GM18517 (cell line): ENCODE measurements around the gene ANKRD37.
"Not testable (repeated sequence)": the region's sequence is repeated elsewhere in the genome, so short reads cannot be mapped to it uniquely, and the experiment has no call there.

Experiments used
- ATAC-seq: cut with Tn5 transposase; IDR thresholded peaks from one replicate; pipeline ENCODE4 v1.9.1; 2021; ENCODE audit warnings: mild to moderate bottlenecking, moderate library complexity; ENCODE audit not compliant: unreplicated experiment

Gene ANKRD37, protein sequence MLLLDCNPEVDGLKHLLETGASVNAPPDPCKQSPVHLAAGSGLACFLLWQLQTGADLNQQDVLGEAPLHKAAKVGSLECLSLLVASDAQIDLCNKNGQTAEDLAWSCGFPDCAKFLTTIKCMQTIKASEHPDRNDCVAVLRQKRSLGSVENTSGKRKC

DNA sequence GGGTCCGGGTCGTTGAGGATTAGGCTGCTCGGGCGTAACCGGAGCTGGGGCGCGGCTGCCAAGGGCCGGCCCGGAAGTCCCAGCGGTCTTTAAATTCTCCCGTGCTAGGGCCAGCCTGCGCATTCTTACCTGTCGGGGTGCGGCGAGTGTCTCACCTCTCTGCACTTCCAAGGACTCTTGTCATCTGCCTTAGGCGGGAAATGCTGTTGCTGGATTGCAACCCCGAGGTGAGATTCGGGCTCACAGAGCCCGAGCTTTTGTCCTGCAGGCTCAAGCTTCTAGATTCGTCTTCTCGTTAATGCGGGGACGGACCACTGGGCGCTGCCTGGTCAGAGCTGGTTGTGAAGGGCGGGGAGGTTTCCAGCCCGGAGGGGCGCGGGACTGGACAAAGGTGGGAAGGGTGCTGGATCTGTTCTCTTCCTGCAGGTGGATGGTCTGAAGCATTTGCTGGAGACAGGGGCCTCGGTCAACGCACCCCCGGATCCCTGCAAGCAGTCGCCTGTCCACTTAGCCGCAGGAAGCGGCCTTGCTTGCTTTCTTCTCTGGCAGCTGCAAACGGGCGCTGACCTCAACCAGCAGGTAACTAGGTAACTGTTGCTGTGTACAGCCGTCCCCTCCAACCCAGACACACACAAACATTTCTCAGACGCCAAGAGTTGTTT is at the start of gene ANKRD37:
Gene ANKRD37, plus strand, starts transcription at position 118 of the 662 bp plus-strand sequence. Its CDS starts 83 bp downstream, at position 201.
- no peak for ATAC-seq

DNA sequence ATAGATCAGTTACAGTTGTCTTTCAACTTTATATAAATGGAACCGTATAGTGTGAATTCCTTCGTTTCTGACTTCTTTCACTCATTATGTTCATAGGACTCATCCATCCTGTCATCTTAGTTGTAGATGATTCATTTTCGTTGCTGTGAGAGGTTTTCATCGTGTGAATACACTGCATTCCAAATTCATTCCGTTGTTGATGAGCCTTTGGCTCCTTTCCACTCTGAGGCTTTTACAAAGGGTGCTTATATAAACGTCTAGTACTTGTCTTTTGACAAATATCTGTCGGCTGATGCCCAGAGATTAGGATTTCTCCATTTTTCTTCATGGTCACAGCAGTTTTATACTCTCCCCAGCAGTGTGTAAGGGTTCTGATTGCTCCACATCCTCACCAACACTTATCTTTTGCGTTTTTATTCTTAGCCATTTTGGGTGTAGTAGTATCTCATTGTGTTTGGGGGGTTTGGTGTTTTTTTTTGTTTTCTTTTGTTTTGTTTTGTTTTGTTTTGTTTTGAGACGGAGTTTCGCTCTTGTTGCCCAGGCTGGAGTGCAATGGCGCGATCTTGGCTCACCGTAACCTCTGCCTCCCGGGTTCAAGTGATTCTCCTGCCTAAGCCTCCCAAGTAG is 49.6 kb upstream of the ANKRD37 start:
- no peak for ATAC-seq

DNA sequence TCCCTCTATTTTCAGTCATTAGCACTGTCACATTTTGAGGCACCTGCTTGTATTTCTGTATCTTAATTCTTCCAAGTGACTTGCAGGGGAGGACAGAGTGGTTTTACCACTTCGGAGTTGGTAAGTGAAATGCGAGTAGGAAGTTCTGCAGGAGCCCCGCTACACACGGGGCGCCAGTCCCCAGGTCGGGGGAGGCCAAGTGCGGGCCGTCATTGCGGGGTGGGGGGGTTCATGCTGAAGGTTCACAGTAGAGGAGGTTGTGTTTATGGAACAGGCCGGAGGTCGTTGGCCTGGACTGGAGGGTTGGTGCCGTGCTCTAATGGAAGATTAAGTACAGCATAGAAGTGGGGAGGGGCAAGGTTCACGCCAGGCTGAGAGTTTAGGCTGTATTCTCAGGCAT is 45.0 kb upstream of the ANKRD37 start:
- ATAC-seq: no peak

GRCh38 chr4:185352202-185352601 is 44.4 kb upstream of the ANKRD37 start:
- ATAC-seq: no peak

DNA sequence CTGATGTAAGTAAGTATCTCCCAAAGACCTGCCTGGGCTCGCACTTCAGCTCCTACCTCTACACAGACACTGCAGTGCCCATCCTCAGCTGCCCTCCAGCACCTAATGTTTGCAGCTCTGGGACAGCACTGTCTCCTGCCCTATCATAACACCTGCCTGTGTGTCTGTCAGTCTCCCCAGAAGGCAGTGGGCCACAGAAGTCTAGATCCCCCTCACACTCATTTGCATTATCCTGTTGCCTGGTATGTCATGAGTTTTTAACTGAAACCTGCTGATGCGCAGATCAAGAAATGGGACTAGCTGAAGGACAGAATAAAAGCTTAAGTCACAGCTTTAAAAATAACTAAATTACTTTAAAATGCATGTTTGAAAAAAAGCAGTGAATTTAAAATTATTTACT is 43.9 kb upstream of the ANKRD37 start:
- no peak for ATAC-seq

DNA sequence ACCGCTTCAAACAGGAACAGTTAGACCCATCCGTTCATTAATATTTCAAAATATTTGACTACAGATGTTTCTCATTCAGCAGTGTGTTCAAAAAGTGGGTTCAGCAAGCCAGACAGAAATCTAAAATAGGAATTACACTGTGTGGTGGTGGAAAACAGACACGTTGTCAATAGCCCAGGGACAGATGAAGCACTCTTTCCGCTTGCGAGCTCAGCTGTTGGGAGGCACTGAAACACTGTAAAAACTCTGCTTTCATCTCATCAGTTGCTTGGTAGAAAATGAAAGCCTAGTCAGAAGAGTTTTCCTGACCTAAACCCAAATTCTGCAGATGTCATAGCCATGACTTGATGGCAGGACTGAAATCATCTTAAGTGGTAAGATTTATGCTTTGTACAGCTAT is 39.4 kb upstream of the ANKRD37 start:
- ATAC-seq: no peak

DNA sequence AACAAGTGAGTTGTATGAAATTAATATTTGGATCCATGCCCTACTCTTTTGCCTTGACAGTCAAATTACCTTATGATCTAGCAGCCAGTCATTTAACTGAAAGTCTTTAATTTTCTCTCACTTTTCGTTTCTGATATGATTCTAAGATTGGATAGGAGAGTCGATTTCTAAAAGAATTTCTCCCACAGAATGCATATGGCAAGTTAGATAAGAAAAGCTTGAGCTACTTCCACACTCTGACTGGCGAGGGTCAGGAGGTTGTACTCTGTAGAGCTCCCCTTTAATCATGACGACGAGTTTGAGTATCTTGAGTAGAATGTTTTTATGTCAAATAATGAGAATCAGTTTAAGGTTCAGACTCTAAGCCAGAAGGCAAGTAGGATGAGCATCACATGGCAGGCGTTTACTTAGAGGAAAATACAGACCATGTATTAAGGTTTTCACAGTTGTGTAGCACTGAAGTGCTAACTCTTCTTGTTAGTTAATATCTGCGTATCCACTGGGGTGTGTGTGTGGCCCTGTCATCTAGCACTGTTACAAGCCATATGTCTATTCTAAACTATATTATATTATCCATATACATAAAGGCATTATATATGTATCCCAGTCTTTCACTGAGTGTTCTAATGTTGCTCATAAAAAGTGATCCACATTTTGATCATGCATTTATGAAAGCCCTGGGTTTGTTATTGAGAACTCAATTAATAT is 38.8 kb upstream of the ANKRD37 start:
- ATAC-seq: no peak

DNA sequence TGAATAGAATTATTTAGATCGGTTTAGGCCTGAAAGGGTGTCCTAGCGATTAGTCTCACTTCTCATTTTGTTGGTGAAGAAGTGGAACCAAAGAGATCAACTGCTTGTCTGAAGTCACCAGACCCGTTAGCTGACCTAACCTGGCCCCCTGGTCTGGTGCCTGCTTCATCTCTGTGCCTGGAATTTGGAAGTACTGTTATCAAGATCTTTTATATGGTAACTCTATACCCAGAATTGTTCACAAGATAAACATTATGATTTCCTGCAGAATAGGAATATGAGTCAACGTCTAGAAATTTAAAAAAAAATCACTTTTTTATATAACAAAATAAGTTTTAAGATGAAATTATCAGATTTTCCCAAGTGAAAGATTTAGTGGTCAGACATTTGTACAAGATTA is 38.1 kb upstream of the ANKRD37 start:
- no peak for ATAC-seq

- no peak for ATAC-seq
Measured at GRCh38 chr4:185358959-185359358, 37.7 kb upstream of the ANKRD37 start.

GRCh38 chr4:185359767-185360446 is 36.7 kb upstream of the ANKRD37 start:
- no peak for ATAC-seq

- no peak for ATAC-seq
Measured at GRCh38 chr4:185361872-185362271, 34.8 kb upstream of the ANKRD37 start.

GRCh38 chr4:185362570-185362969 is 34.1 kb upstream of the ANKRD37 start:
- ATAC-seq: not testable (repeated sequence)

DNA sequence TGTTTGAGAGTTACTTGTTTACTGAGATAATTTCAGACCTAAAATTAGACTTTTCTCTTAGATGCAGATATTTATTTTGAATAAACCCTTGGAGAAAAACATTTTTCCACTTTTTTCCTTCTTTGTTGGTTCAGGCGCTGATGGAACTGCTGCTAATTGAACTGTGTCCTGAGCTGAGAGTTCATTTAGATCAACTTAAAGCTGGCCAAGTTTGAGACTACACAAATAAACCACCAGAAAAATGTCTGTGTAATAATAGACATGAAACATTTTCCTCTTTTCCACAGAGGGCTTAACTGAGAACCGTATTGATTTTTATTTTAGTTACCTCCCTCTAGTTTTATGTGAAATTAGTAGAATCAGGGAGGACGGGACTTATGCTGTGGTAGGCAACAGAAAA is 33.4 kb upstream of the ANKRD37 start:
- ATAC-seq: no peak

DNA sequence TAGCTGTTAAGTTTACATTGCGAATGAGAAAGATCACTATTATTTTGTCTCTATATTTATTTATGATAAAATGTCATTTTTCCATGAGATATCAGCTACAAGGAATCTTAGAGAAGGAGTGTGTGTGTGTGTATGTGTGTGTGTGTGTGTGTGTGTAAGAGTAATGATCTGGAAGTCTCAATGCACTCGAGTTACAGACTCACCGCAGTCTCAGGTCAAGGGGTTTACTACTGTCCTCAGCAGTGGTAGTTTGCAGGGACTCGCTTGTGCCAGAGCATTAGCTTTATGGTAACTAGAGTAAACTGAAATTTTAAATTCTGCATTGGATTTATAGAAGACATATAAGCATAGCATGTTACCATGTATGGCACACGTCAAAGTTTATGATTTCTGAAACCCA is 31.8 kb upstream of the ANKRD37 start:
- no peak for ATAC-seq

DNA sequence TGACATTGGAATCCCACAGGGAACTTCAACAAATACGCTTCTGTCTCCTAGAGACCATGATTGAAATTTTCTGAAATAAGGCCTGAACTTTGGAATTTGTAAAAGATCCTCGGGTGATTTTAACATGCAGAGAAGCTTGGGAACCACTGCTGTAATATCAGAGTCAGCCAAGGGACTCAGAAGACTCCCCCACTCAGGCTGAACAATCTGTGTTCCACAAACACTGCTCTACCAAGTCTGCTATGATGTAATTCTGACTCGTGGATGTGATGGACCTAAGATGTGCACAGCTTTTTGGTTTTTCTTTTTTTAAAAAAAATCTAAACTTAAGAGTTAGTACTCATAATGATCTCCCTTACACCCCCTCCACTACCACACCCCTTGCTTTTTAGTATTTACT is 26.9 kb upstream of the ANKRD37 start:
- ATAC-seq: no peak

GRCh38 chr4:185370268-185370949 is 26.2 kb upstream of the ANKRD37 start:
- no peak for ATAC-seq

DNA sequence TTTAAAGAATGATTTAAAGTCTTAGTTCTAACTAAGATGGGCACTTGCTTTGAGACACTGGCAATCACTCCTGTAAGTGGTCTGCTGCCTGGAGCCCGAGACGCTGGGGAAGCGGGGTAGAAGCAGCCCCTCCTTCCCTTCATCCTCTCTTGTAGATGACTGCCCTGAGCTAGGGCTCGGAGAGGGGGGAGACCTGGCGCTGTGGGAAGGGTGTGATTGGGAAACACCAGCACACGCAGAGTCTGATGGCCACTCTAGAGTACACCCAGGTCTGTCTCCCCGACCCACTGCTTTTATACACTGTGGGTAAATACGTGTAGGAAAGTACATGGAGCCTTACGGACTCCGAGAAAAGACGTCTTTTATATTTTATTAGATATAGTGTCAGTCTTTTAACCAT is 24.9 kb upstream of the ANKRD37 start:
- no peak for ATAC-seq

DNA sequence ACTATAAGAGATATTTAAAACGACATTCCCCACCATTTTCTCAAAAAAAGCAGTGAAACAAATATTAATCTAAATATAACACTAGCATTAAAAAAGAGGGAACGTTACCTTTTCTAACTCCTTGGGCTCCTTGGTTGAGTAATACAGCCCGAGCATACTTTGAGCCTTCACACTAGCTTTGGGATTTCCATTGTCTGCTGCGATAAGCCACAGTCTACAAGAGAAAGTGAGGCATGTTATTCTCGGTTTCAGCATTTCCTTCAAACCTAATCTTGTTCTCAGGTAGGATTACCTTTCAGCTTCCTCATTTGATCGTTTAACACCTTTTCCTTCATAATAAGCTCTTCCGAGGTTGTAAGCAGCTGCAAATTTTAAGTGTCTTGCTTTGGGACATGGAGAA is 22.6 kb upstream of the ANKRD37 start:
- ATAC-seq: no peak

DNA sequence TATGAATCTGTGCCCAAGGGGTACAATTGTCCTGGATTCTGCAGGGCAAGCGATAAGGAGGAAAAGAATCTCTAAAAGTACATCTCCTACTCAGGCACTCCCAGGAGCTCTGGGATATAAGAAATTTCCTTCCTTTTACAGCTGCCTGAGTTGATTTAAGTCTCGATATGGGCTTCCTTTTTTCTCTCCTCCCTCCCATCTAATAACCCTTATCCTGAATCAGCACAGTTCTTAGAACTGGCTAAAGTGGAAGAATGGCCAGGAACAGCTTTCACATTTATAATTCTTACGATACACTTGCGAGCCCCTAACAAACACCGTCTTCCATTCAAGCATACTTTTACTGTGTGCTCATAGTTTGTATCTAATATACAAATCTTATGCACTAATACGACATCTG is 22.1 kb upstream of the ANKRD37 start:
- ATAC-seq: no peak

- ATAC-seq: no peak
Measured at GRCh38 chr4:185378264-185378663, 18.4 kb upstream of the ANKRD37 start.
